WTC11 (cell line): Measurements from ENCODE around the gene SMAD6. TPM values are rescaled to one million over a fixed set of nuclear protein-coding genes. Genes with fewer than 3 reads are reported as not detected.

Source experiments
- ATAC-seq: fragments of 200-7000 bp; cut with Tn5 transposase; 2 replicates; pipeline ENCODE4 v1.10.0; 2021; ENCODE audit warnings: mild to moderate bottlenecking, moderate library complexity
- CTCF ChIA-PET: fragments of 300-600 bp; sonication (Branson Sonifier 250); formaldehyde crosslinking; loops from one replicate; lab custom pipeline; 2021; ENCODE audit warnings: antibody characterized with exemption; lab: Charles Lee
- POLR2A ChIA-PET: fragments of 350-600 bp; sonication (Branson Sonifier 250); formaldehyde crosslinking; loops from one replicate; lab custom pipeline; 2021; ENCODE audit warnings: antibody characterized with exemption; lab: Charles Lee
- DNase-seq: peaks from one replicate; pipeline ENCODE4 v3.0.0; 2021; ENCODE audit warnings: low spot score
- H3K27ac Mint-ChIP-seq: 2 replicates; pipeline ENCODE4 v1.8.0; 2021; ENCODE audit warnings: mixed read lengths
- H3K27me3 Mint-ChIP-seq: 2 replicates; pipeline ENCODE4 v1.8.0; 2021; ENCODE audit warnings: low read depth, mild to moderate bottlenecking, moderate library complexity, mixed read lengths
- H3K36me3 Mint-ChIP-seq: 2 replicates; pipeline ENCODE4 v1.8.0; 2021; ENCODE audit warnings: mixed read lengths
- H3K4me1 Mint-ChIP-seq: 2 replicates; pipeline ENCODE4 v1.8.0; 2022; ENCODE audit warnings: mixed read lengths
- H3K4me3 Mint-ChIP-seq: 2 replicates; pipeline ENCODE4 v1.8.0; 2021; ENCODE audit warnings: mild to moderate bottlenecking, moderate library complexity, mixed read lengths
- H3K9me3 Mint-ChIP-seq: 2 replicates; pipeline ENCODE4 v1.8.0; 2021; ENCODE audit warnings: mixed read lengths
- ATF1 ChIP-seq: sonication (generic); formaldehyde crosslinking; IDR thresholded peaks from 2 replicates; pipeline ENCODE4 v1.8.1; 2023; ENCODE audit warnings: mild to moderate bottlenecking, moderate library complexity, missing genetic modification reagents
- ESRRA ChIP-seq: sonication (generic); formaldehyde crosslinking; IDR thresholded peaks from 2 replicates; pipeline ENCODE4 v1.8.1; 2022; ENCODE audit warnings: mild to moderate bottlenecking, missing genetic modification reagents, borderline replicate concordance
- FOXP1 ChIP-seq: sonication (generic); formaldehyde crosslinking; IDR thresholded peaks from 2 replicates; pipeline ENCODE4 v1.8.0; 2022; ENCODE audit warnings: missing genetic modification reagents, mild to moderate bottlenecking, moderate library complexity, borderline replicate concordance
- GABPB1 ChIP-seq: sonication (generic); formaldehyde crosslinking; IDR thresholded peaks from 2 replicates; pipeline ENCODE4 v1.8.1; 2023; ENCODE audit warnings: mild to moderate bottlenecking, missing genetic modification reagents
- MXD4 ChIP-seq: fragments of 250-450 bp; sonication (Bioruptor Pico); IDR thresholded peaks from 2 replicates; pipeline ENCODE4 v1.8.0; 2021; ENCODE audit warnings: mild to moderate bottlenecking, moderate library complexity, borderline replicate concordance
- NFYB ChIP-seq: sonication (generic); formaldehyde crosslinking; conservative IDR thresholded peaks from 2 replicates; pipeline ENCODE4 v1.8.0; 2022; ENCODE audit warnings: low read depth, missing genetic modification reagents
- NR1H2 ChIP-seq: sonication (generic); formaldehyde crosslinking; IDR thresholded peaks from 2 replicates; pipeline ENCODE4 v1.9.0; 2021; ENCODE audit warnings: mild to moderate bottlenecking, moderate library complexity, missing genetic modification reagents
- NR2C2 ChIP-seq: sonication (generic); formaldehyde crosslinking; IDR thresholded peaks from 2 replicates; pipeline ENCODE4 v1.8.0; 2022; ENCODE audit warnings: mild to moderate bottlenecking, missing genetic modification reagents
- OVOL2 ChIP-seq: fragments of 250-450 bp; sonication (Bioruptor Pico); IDR thresholded peaks from 2 replicates; pipeline ENCODE4 v1.9.0; 2021; ENCODE audit warnings: mild to moderate bottlenecking, borderline replicate concordance
- RELA ChIP-seq: sonication (generic); formaldehyde crosslinking; IDR thresholded peaks from 2 replicates; pipeline ENCODE4 v1.8.1; 2022; ENCODE audit warnings: missing genetic modification reagents, mild to moderate bottlenecking, borderline replicate concordance
- SP1 ChIP-seq: sonication (generic); formaldehyde crosslinking; conservative IDR thresholded peaks from 2 replicates; pipeline ENCODE4 v1.8.1; 2022; ENCODE audit warnings: missing genetic modification reagents
- TEAD4 ChIP-seq: sonication (generic); formaldehyde crosslinking; IDR thresholded peaks from 2 replicates; pipeline ENCODE4 v1.8.0; 2022; ENCODE audit warnings: mild to moderate bottlenecking, missing genetic modification reagents
- ZNF138 ChIP-seq: sonication (generic); formaldehyde crosslinking; conservative IDR thresholded peaks from 2 replicates; pipeline ENCODE4 v1.8.1; 2022; ENCODE audit warnings: mild to moderate bottlenecking, moderate library complexity, missing genetic modification reagents
- ZNF219 ChIP-seq: sonication (generic); formaldehyde crosslinking; IDR thresholded peaks from 2 replicates; pipeline ENCODE4 v1.8.0; 2023; ENCODE audit warnings: missing genetic modification reagents, mild to moderate bottlenecking, borderline replicate concordance
- ZNF232 ChIP-seq: sonication (generic); formaldehyde crosslinking; IDR thresholded peaks from 2 replicates; pipeline ENCODE4 v1.8.0; 2022; ENCODE audit warnings: mild to moderate bottlenecking, missing genetic modification reagents
- ZNF317 ChIP-seq: sonication (generic); formaldehyde crosslinking; IDR thresholded peaks from 2 replicates; pipeline ENCODE4 v1.8.1; 2023; ENCODE audit warnings: low read depth, mild to moderate bottlenecking, moderate library complexity, missing genetic modification reagents, borderline replicate concordance
- ZNF671 ChIP-seq: fragments of 250-450 bp; sonication (Bioruptor Pico); IDR thresholded peaks from 2 replicates; pipeline ENCODE4 v1.8.0; 2021; ENCODE audit warnings: mild to moderate bottlenecking
- total RNA-seq: library from RNA; stranded (reverse); gene quantifications from 3 replicates; pipeline ENCODE4 v1.2.3, GENCODE V29; 2021
- TF ChIP-seq, protein P1 (sequence below): sonication (generic); formaldehyde crosslinking; conservative IDR thresholded peaks from 2 replicates; pipeline ENCODE4 v1.8.1; 2023; ENCODE audit warnings: mild to moderate bottlenecking, low read depth, missing genetic modification reagents, moderate library complexity
- TF ChIP-seq, protein P2 (sequence below): sonication (generic); formaldehyde crosslinking; IDR thresholded peaks from 2 replicates; pipeline ENCODE4 v1.8.0; 2022; ENCODE audit warnings: mild to moderate bottlenecking, missing genetic modification reagents
- TF ChIP-seq, protein P3 (sequence below): sonication (generic); formaldehyde crosslinking; conservative IDR thresholded peaks from 2 replicates; pipeline ENCODE4 v1.8.1; 2022; ENCODE audit warnings: mild to moderate bottlenecking, missing genetic modification reagents

Gene SMAD6
- total RNA-seq, 1 experiment from 2014 or later: 13.9 TPM

DNA sequence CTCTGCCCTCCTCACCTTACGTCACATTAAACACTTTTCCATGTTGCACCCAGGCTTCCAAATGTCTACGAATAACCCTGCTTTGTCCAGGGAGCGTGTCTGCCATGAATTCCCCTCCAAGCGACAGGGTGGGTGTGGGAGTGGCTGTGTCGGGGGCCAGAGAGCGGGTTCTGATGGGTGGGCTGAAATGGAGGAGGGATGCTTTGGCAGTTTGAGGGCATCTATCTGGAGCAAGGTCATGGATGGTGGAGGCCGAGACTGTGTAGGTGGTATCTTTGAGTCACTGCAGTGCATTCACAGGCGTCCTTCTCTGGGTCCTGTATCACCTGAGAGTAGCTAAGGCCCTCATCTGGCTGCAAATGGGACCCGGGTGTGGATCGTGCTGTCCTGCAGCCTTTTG lies 36.6 kb downstream of the SMAD6 start:
- Mint-ChIP-seq H3K27ac (peak overlapping the region; percentile 85), H3K4me3 (no peak overlapping the region), H3K4me1 (peaks cover 24% of the 10 kb centered on the region), H3K9me3 (no peaks in the 10 kb centered on the region), H3K36me3 (no peaks in the 10 kb centered on the region), H3K27me3 (no peaks in the 10 kb centered on the region)
- ChIA-PET POLR2A (no interaction called here), CTCF (no interaction called here)
- TF ChIP-seq NFYB (CRISPR knock-in tag) (no peak), NR2C2 (no peak), NR1H2 (no peak)
- DNase-seq (no peak), ATAC-seq (no peak)

DNA sequence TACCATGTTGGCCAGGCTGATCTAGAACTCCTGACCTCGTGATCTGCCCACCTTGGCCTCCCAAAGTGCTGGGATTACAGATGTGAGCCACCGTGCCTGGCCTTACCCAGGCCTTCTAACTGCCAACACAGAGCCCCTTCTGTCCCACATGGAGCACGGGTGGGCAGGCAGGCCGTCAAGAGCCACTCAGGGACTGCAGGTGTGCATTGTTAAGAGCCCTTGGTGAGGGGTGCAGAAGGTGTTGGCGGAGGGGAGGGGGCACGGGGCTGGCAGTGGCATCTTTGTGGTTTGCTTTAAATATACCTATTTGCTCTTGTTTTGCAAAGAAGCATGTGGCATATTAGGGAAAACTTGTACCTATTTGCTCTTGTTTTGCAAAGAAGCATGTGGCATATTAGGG lies 37.3 kb downstream of the SMAD6 start:
- Mint-ChIP-seq H3K4me3 (no peak overlapping the region), H3K36me3 (no peaks in the 10 kb centered on the region), H3K27ac (no peak overlapping the region), H3K27me3 (no peaks in the 10 kb centered on the region), H3K9me3 (no peaks in the 10 kb centered on the region), H3K4me1 (peaks cover 23% of the 10 kb centered on the region)
- TF ChIP-seq SP1 (CRISPR knock-in tag) (no peak), NFYB (CRISPR knock-in tag) (no peak), ZNF232 (CRISPR knock-in tag) (no peak), ESRRA (CRISPR knock-in tag) (no peak), ZNF138 (CRISPR knock-in tag) (no peak), ZNF317 (CRISPR knock-in tag) (no peak), ZNF671 (CRISPR knock-in tag) (no peak), ZNF219 (CRISPR knock-in tag) (no peak), GABPB1 (CRISPR knock-in tag) (no peak), FOXP1 (no peak)
- ATAC-seq: no peak
- POLR2A ChIA-PET: no interaction called here
- CTCF ChIA-PET: no interaction called here
- no peak for DNase-seq

DNA sequence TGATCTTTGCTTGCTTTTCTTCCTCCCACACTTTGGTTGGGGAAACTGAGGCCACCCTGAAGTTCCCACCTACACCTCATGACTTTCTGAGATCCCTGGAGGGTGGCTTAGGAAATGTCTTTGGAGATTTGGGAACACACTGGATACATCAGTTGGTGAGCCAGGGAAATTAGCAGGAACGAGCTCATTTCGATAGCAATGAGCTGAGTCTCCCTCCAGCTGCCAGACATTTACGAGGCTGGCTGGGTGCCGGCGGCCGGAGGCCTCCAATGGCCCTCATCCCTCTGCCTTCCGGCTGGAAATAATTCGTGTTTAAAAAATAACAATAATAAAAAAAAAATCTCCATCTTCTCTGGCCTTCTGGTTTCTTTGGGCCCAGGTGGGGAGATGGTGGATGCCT lies 38.8 kb downstream of the SMAD6 start:
- H3K27ac Mint-ChIP-seq: no peak overlapping the region
- peaks cover 32% of the 10 kb centered on the region for H3K4me1 Mint-ChIP-seq
- no peaks in the 10 kb centered on the region for H3K27me3 Mint-ChIP-seq
- no peak for ATAC-seq
- ChIA-PET POLR2A (no interaction called here), CTCF (interaction anchor here (1.0 to 1.2 kb wide), 2 partner anchors 34 to 122 kb away, joined by 3 to 4 read pairs; no protein-coding TSS in a partner anchor)
- TF ChIP-seq, protein P1, sequence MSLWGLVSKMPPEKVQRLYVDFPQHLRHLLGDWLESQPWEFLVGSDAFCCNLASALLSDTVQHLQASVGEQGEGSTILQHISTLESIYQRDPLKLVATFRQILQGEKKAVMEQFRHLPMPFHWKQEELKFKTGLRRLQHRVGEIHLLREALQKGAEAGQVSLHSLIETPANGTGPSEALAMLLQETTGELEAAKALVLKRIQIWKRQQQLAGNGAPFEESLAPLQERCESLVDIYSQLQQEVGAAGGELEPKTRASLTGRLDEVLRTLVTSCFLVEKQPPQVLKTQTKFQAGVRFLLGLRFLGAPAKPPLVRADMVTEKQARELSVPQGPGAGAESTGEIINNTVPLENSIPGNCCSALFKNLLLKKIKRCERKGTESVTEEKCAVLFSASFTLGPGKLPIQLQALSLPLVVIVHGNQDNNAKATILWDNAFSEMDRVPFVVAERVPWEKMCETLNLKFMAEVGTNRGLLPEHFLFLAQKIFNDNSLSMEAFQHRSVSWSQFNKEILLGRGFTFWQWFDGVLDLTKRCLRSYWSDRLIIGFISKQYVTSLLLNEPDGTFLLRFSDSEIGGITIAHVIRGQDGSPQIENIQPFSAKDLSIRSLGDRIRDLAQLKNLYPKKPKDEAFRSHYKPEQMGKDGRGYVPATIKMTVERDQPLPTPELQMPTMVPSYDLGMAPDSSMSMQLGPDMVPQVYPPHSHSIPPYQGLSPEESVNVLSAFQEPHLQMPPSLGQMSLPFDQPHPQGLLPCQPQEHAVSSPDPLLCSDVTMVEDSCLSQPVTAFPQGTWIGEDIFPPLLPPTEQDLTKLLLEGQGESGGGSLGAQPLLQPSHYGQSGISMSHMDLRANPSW (CRISPR knock-in tag): no peak
- no peak for TF ChIP-seq ZNF138 (CRISPR knock-in tag)
- TF ChIP-seq RELA (CRISPR knock-in tag): no peak
- no peak for TF ChIP-seq TEAD4 (CRISPR knock-in tag)
- TF ChIP-seq ESRRA (CRISPR knock-in tag): no peak
- no peak for TF ChIP-seq MXD4 (CRISPR knock-in tag)
- TF ChIP-seq, protein P2, sequence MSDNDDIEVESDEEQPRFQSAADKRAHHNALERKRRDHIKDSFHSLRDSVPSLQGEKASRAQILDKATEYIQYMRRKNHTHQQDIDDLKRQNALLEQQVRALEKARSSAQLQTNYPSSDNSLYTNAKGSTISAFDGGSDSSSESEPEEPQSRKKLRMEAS (CRISPR knock-in tag): no peak
- TF ChIP-seq, protein P3, sequence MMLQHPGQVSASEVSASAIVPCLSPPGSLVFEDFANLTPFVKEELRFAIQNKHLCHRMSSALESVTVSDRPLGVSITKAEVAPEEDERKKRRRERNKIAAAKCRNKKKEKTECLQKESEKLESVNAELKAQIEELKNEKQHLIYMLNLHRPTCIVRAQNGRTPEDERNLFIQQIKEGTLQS: no peak
- no peak for TF ChIP-seq OVOL2 (CRISPR knock-in tag)
- TF ChIP-seq ATF1 (CRISPR knock-in tag): no peak
- DNase-seq: no peak
- H3K9me3 Mint-ChIP-seq: no peaks in the 10 kb centered on the region
- no peak overlapping the region for H3K4me3 Mint-ChIP-seq
- H3K36me3 Mint-ChIP-seq: no peaks in the 10 kb centered on the region
